Retina (tissue), 1 donor: ENCODE results near the gene BCL2.

Source experiments
- DNase-seq: peaks from one replicate; pipeline ENCODE4 v3.0.0-alpha.2; 2016

Gene BCL2

GRCh38 chr18:63154350-63155152 lies 165.0 kb downstream of the BCL2 start:
- DNase-seq: no peak

- DNase-seq: no peak
Observed at GRCh38 chr18:63152791-63153190, 166.8 kb downstream of the BCL2 start.

GRCh38 chr18:63152096-63152495 lies 167.5 kb downstream of the BCL2 start:
- no peak for DNase-seq

DNA sequence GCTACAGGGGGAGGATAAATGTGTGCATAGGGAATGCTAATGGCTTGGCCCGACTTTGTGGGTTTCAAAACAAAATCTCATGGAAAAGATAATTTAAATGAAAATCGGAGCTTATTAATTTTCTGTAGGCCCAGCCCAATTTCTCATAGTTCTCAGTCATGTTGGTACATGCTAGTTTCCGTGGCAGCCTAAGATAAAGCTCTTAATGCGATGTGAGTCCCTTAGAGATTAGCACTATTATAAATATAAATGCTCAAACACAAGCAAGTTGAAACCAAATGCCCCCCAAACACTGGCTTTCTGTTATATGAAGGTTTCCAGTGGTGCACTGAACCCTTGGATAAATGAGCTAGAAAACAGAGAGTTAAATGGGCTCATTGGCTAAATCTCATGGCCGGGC lies 168.0 kb downstream of the BCL2 start:
- no peak for DNase-seq

DNA sequence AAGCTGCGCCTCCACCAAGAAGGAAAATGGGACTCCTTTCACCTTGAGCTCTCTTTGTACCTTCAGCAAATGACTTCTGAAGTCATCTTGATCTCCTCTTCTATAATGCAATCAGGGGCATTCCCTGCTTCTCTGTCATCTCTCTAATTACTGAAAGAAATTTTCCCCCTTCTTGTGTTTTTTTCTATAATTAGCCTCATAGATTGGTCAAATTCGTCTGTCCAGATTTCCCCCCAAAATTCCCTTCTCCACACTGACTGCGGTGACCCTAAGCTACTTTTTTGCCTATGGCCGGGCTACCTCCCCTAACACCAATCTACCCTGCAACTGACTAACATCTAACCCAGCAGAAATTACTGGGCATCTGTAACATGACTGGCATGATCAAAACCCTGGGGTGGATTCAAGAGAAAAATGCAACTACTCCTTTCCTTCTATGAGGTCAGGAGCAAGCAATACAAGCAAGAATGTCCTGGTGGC lies 168.6 kb downstream of the BCL2 start:
- DNase-seq: no peak

DNA sequence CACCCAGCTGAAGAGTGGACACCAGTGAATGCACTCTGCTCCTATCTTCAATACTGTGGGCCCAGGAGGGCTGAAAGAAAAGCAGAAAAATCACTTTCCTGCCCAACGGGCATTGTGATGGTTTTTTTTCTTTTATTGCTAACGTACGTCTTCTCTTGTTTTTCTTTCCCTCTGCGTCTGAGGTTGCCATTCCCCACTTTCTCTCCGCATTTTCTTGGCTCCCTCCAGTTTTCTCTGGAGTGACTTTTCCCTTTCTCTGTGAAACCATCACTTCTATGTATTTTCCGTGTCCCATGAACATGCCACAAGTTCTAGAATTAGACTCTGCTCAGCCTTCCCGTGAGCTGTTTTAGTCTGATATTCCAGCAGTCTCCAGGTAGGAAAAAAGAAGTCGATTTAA lies 169.2 kb downstream of the BCL2 start:
- DNase-seq: no peak

GRCh38 chr18:63149302-63149587 lies 170.3 kb downstream of the BCL2 start:
- peak; percentile 49 for DNase-seq

GRCh38 chr18:63148449-63149301 lies 170.9 kb downstream of the BCL2 start:
- DNase-seq: no peak

GRCh38 chr18:63147973-63148372 lies 171.6 kb downstream of the BCL2 start:
- DNase-seq: no peak

DNA sequence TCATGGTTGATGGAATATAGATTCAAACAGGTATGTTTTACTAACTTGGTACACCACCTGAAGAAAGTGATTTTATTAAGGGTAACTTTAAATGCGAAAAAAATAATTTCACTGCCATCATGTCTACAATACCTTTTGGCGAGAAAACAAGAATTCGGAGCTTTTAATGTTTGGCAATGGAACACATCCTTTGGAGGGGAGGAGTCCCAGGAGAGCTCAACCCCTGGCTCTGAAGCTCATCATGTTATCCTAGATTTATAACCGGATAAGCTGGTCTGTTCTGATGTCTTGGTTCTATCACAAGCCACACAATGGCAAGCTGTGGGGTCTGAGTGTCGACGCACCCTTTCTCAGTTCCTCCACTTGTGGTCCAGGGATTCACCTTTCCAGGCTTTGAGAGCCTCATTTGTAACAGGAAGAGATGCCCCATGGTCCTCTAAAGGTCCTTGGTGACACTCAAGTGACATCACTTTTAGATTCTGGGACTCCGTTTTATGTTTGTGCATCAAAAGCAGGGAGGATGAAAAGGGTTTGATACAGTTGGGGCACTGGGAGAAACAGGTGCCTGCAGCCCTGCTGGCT lies 172.7 kb downstream of the BCL2 start:
- no peak for DNase-seq

GRCh38 chr18:63145851-63146555 lies 173.6 kb downstream of the BCL2 start:
- DNase-seq: no peak

GRCh38 chr18:63145166-63145850 lies 174.3 kb downstream of the BCL2 start:
- DNase-seq: no peak

GRCh38 chr18:63144748-63145147 lies 174.8 kb downstream of the BCL2 start:
- no peak for DNase-seq

- DNase-seq: peak; percentile 77
Observed at GRCh38 chr18:63143330-63143771, 176.2 kb downstream of the BCL2 start.

- DNase-seq: peak; percentile 55
Observed at GRCh38 chr18:63142594-63143225, 176.9 kb downstream of the BCL2 start.

DNA sequence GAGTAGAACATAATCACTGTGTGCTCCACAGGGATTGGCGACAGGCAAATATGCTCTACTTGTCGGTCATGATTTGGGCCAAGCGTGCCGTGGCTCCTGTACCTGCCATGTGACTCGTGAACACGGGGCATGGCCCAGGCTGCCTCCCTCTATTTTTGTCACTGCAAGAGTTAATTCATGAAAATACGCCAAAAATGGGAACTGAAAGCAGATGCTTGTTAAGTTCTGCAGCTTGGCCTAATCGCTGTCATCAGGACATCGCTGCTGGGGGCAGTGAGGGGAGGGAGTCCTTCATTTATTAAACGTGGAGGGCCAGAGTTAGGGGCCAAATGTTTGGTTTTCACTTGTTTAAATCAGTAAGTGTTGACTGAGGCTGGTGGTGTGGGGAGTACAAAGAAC lies 177.8 kb downstream of the BCL2 start:
- peak; percentile 38 for DNase-seq

- DNase-seq: peak; percentile 58
Observed at GRCh38 chr18:63140997-63141777, 178.4 kb downstream of the BCL2 start.

GRCh38 chr18:63140038-63140450 lies 179.5 kb downstream of the BCL2 start:
- DNase-seq: no peak

- DNase-seq: no peak
Observed at GRCh38 chr18:63138436-63139340, 180.9 kb downstream of the BCL2 start.

GRCh38 chr18:63137999-63138435 lies 181.6 kb downstream of the BCL2 start:
- DNase-seq: no peak
